Loucy (cell line): ENCODE measurements around the gene ZNF319.

Source experiments
- H2AFZ ChIP-seq: fragments of 200-600 bp; sonication (generic); 2 replicates; pipeline ENCODE4 v1.6.0; 2016; ENCODE audit warnings: antibody characterized with exemption, mild to moderate bottlenecking, low read length, moderate library complexity
- H3F3A ChIP-seq: fragments of 200-600 bp; 2 replicates; pipeline ENCODE4 v1.6.0; 2016; ENCODE audit warnings: antibody characterized with exemption, low read depth, mild to moderate bottlenecking
- H3K27me3 ChIP-seq: fragments of 200-600 bp; sonication (generic); 2 replicates; pipeline ENCODE4 v1.6.1; 2014; ENCODE audit warnings: low read length, mild to moderate bottlenecking; ENCODE audit not compliant: insufficient read depth, poor library complexity, severe bottlenecking
- H3K36me3 ChIP-seq: fragments of 200-600 bp; sonication (generic); 2 replicates; pipeline ENCODE4 v1.6.1; 2016; ENCODE audit warnings: low read length; ENCODE audit not compliant: insufficient read depth
- H3K4me1 ChIP-seq: fragments of 200-600 bp; sonication (generic); 2 replicates; pipeline ENCODE4 v1.5.1; 2014; ENCODE audit warnings: low read length, mild to moderate bottlenecking; ENCODE audit not compliant: insufficient read depth, poor library complexity, severe bottlenecking
- H3K4me2 ChIP-seq: fragments of 200-600 bp; sonication (generic); 2 replicates; pipeline ENCODE4 v1.6.0; 2014; ENCODE audit warnings: antibody characterized with exemption, low read length, low read depth, mild to moderate bottlenecking; ENCODE audit not compliant: poor library complexity, severe bottlenecking
- H3K4me3 ChIP-seq: fragments of 200-600 bp; sonication (generic); 2 replicates; pipeline ENCODE4 v1.5.1; 2014; ENCODE audit warnings: low read length, mild to moderate bottlenecking, mixed read lengths; ENCODE audit not compliant: poor library complexity, severe bottlenecking
- H3K79me2 ChIP-seq: fragments of 200-600 bp; sonication (generic); 2 replicates; pipeline ENCODE4 v1.6.1; 2014; ENCODE audit warnings: low read length; ENCODE audit not compliant: insufficient read depth
- H3K9ac ChIP-seq: fragments of 200-600 bp; sonication (generic); 2 replicates; pipeline ENCODE4 v1.6.0; 2014; ENCODE audit warnings: mild to moderate bottlenecking, low read depth, low read length, moderate library complexity; ENCODE audit not compliant: poor library complexity, severe bottlenecking
- H3K9me2 ChIP-seq: fragments of 200-600 bp; sonication (generic); replicated peaks from 2 replicates; pipeline ENCODE4 v1.6.1; 2016; ENCODE audit warnings: low read depth, low read length, mixed read lengths
- H3K9me3 ChIP-seq: fragments of 200-600 bp; sonication (generic); 2 replicates; pipeline ENCODE4 v1.6.1; 2014; ENCODE audit warnings: mild to moderate bottlenecking, antibody characterized with exemption, low read length, low read depth; ENCODE audit not compliant: insufficient read depth
- H4K20me1 ChIP-seq: fragments of 200-600 bp; sonication (generic); 2 replicates; pipeline ENCODE4 v1.6.0; 2014; ENCODE audit warnings: antibody characterized with exemption, low read length, mild to moderate bottlenecking; ENCODE audit not compliant: insufficient read depth, poor library complexity, severe bottlenecking
- CTCF ChIP-seq: fragments of 200-600 bp; sonication (generic); conservative IDR thresholded peaks from 2 replicates; pipeline ENCODE4 v1.5.1; 2014; ENCODE audit warnings: mild to moderate bottlenecking, antibody characterized with exemption, low read length
- EZH2phosphoT487 ChIP-seq: fragments of 200-600 bp; IDR thresholded peaks from 2 replicates; pipeline ENCODE4 v1.6.1; 2018; ENCODE audit warnings: antibody characterized with exemption, mild to moderate bottlenecking, moderate library complexity, borderline replicate concordance

ZNF319 gene

GRCh38 chr16:57986196-57986595, 14.3 kb downstream of the ZNF319 start:
- Histone ChIP-seq H3K4me3 (no peak overlapping the region), H2AFZ (no peak overlapping the region), H4K20me1 (no peaks in the 10 kb centered on the region)

GRCh38 chr16:57985204-57986181, 15.0 kb downstream of the ZNF319 start:
- Histone ChIP-seq H3F3A (no peaks in the 10 kb centered on the region), H3K36me3 (no peaks in the 10 kb centered on the region), H4K20me1 (no peaks in the 10 kb centered on the region), H3K27me3 (no peaks in the 10 kb centered on the region), H3K4me1 (no peaks in the 10 kb centered on the region), H3K9me3 (no peaks in the 10 kb centered on the region), H3K4me2 (no peak overlapping the region), H3K79me2 (no peaks in the 10 kb centered on the region), H3K9ac (no peak overlapping the region), H2AFZ (no peak overlapping the region), H3K9me2 (no peaks in the 10 kb centered on the region), H3K4me3 (no peak overlapping the region)
- TF ChIP-seq CTCF, result no peak
- no peak for TF ChIP-seq EZH2phosphoT487

More at GRCh38 chr16:57986196-57986595, 14.3 kb downstream of the ZNF319 start:
- Histone ChIP-seq H3K4me1 (no peaks in the 10 kb centered on the region), H3K9me3 (no peaks in the 10 kb centered on the region), H3F3A (no peaks in the 10 kb centered on the region), H3K79me2 (no peaks in the 10 kb centered on the region), H3K36me3 (no peaks in the 10 kb centered on the region), H3K9me2 (no peaks in the 10 kb centered on the region), H3K9ac (no peak overlapping the region), H3K27me3 (no peaks in the 10 kb centered on the region), H3K4me2 (no peak overlapping the region)
- no peak for TF ChIP-seq EZH2phosphoT487
- TF ChIP-seq CTCF, result no peak

GRCh38 chr16:57984443-57985203, 15.8 kb downstream of the ZNF319 start:
- Histone ChIP-seq H2AFZ (no peak overlapping the region), H3K79me2 (no peaks in the 10 kb centered on the region), H3K9me3 (no peaks in the 10 kb centered on the region), H3K36me3 (no peaks in the 10 kb centered on the region), H3K4me3 (no peak overlapping the region), H3K4me2 (no peak overlapping the region), H3K4me1 (no peaks in the 10 kb centered on the region), H4K20me1 (no peaks in the 10 kb centered on the region), H3K9me2 (no peaks in the 10 kb centered on the region), H3F3A (no peaks in the 10 kb centered on the region), H3K9ac (no peak overlapping the region), H3K27me3 (no peaks in the 10 kb centered on the region)
- TF ChIP-seq CTCF (no peak), EZH2phosphoT487 (no peak)
